Spleen (tissue), 11 donors: Measurements from ENCODE around the gene MORN2. TPM values are rescaled to one million over a fixed set of nuclear protein-coding genes. Genes with fewer than 3 reads are reported as not detected.

Source experiments
- DNase-seq: peaks from one replicate; pipeline ENCODE4 v3.0.0-alpha.2; 2020
- H3K27ac ChIP-seq, 8 donors: fragments of 200-600 bp; sonication (generic) in 7 of 8; 1 replicate in 4 of 8; 2 replicates in 4 of 8; pipeline versions ENCODE4 v1.5.0 to v1.8.0; 2016 to 2021; ENCODE audit warnings: inconsistent platforms in 4 of 8, mild to moderate bottlenecking in 4 of 8, moderate library complexity in 1 of 8
- H3K27me3 ChIP-seq, 7 donors: fragments of 200-600 bp; sonication (generic) in 6 of 7; replicated peaks in 1 of 7; 1 replicate in 4 of 7; 2 replicates in 3 of 7; pipeline versions ENCODE4 v1.5.0 to v1.8.0; 2016 to 2021; ENCODE audit warnings: inconsistent platforms in 3 of 7, mild to moderate bottlenecking in 1 of 7
- H3K36me3 ChIP-seq, 6 donors: fragments of 200-600 bp; sonication (generic) in 5 of 6; 1 replicate in 4 of 6; 2 replicates in 2 of 6; pipeline versions ENCODE4 v1.5.0 to v1.8.0; 2016 to 2021; ENCODE audit warnings: inconsistent platforms in 2 of 6
- H3K4me1 ChIP-seq, 6 donors: fragments of 200-600 bp; sonication (generic) in 5 of 6; 1 replicate in 3 of 6; 2 replicates in 3 of 6; pipeline versions ENCODE4 v1.5.0 to v1.8.0; 2016 to 2021; ENCODE audit warnings: inconsistent platforms in 3 of 6
- H3K4me3 ChIP-seq, 8 donors: fragments of 200-600 bp; sonication (generic) in 7 of 8; 1 replicate in 4 of 8; 2 replicates in 4 of 8; pipeline versions ENCODE4 v1.5.0 to v1.8.0; 2016 to 2021; ENCODE audit warnings: inconsistent platforms in 4 of 8, mild to moderate bottlenecking in 4 of 8, moderate library complexity in 2 of 8
- H3K9me3 ChIP-seq, 8 donors: fragments of 200-600 bp; sonication (generic) in 7 of 8; 1 replicate in 4 of 8; 2 replicates in 4 of 8; pipeline versions ENCODE4 v1.5.0 to v1.8.0; 2016 to 2021; ENCODE audit warnings: inconsistent platforms in 4 of 8
- POLR2A ChIP-seq, 3 donors: fragments of 450-650 bp; IDR thresholded peaks; one replicate each; pipeline ENCODE4 v1.5.1; 2017; ENCODE audit warnings: antibody characterized with exemption in 3 of 3, mild to moderate bottlenecking in 1 of 3
- POLR2AphosphoS5 ChIP-seq, 3 donors: sonication (generic); formaldehyde crosslinking; IDR thresholded peaks; one replicate each; pipeline ENCODE4 v1.5.1; 2017; ENCODE audit warnings: antibody characterized with exemption in 3 of 3
- WGBS, 5 donors: extraction: QIAGEN DNeasy Blood & Tissue Kit in 3 of 5; methylation state at CpG; one replicate each; pipeline versions ENCODE4 v1.1.5 to v1.1.7; 2013 to 2018; 5-methylcytosine and 5-hydroxymethylcytosine counted together
- intact Hi-C: fragments of 100-400 bp; cut with DNase I; formaldehyde crosslinking; loops from one replicate; pipeline ENCODE4 v1.15.0; 2023; ENCODE audit warnings: low total_unique reads
- polyA plus RNA-seq, 3 donors: library from polyadenylated mRNA; stranded (reverse); fragments of 200-250 nt; gene quantifications; one replicate each; pipeline ENCODE4 v1.2.1, GENCODE V29; 2013
- total RNA-seq, 7 donors: library from RNA; depleted of rRNA in 3 of 7; stranded (reverse); fragments of >200 nt in 3 of 7; fragmentation: NEBNext Ultra II Directional in 4 of 7; extraction: Animal tissue kit (Norgen Biotek cat#: 25700) in 4 of 7; gene quantifications; one replicate each; pipeline versions ENCODE4 v1.1.0 to v1.2.1, GENCODE V29; 2016 to 2021
- TF ChIP-seq, protein P1 (sequence below), 11 experiments: fragments of 200-600 bp in 7 of 11; fragments of 450-650 bp in 4 of 11; sonication (generic) in 4 of 11; IDR thresholded peaks in 8 of 11; conservative IDR thresholded peaks in 3 of 11; 1 replicate in 7 of 11; 2 replicates in 4 of 11; pipeline versions ENCODE4 v1.4.0 to v1.8.0; 2016 to 2021; ENCODE audit warnings: antibody characterized with exemption in 11 of 11, inconsistent platforms in 4 of 11, mild to moderate bottlenecking in 1 of 11
- donor health status: healthy with polysubstance abuse.
- donor health status: DM: no; HTN: no; CAD: no; lungs with moderate emphysema.
- donor health status: DM: no; HTN: no; CAD: no.
- donor health status: Bipolar disorder and iron deficiency.
- donor health status: healthy.
- donor health status: DM: no; HTN: no; CAD: no.
- donor health status: DM: yes; HTN: yes; CAD: no.

The MORN2 gene
- total and polyA plus RNA-seq, 10 donors = 2.4 to 12.2 (median 6.6) TPM

DNA sequence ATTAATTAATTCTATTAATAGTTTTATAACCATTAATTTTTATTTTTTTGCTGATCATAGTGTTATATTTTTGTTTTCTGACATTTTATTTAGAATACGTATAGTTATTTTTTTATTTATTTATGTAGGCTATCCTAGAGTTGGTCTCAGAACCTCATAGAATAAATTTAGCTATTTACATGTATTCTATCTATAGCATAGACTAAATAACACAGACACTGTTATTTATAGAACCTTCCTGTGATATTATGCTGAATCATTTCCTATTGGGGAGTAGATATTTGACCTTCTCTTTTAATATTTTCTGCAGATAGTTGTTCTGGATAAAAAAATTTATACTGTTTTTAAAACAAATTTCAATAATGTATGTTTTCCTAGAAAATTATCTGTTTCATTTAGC lies 34.1 kb downstream of the MORN2 start:
- TF ChIP-seq POLR2AphosphoS5 (IDR thresholded peaks at IDR 0.05) (no peak), POLR2A (IDR thresholded peaks at IDR 0.05) (no peak)
- TF ChIP-seq, protein P1, sequence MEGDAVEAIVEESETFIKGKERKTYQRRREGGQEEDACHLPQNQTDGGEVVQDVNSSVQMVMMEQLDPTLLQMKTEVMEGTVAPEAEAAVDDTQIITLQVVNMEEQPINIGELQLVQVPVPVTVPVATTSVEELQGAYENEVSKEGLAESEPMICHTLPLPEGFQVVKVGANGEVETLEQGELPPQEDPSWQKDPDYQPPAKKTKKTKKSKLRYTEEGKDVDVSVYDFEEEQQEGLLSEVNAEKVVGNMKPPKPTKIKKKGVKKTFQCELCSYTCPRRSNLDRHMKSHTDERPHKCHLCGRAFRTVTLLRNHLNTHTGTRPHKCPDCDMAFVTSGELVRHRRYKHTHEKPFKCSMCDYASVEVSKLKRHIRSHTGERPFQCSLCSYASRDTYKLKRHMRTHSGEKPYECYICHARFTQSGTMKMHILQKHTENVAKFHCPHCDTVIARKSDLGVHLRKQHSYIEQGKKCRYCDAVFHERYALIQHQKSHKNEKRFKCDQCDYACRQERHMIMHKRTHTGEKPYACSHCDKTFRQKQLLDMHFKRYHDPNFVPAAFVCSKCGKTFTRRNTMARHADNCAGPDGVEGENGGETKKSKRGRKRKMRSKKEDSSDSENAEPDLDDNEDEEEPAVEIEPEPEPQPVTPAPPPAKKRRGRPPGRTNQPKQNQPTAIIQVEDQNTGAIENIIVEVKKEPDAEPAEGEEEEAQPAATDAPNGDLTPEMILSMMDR (IDR thresholded peaks at IDR 0.05 in 8 of 11, conservative IDR thresholded peaks at IDR 0.05 in 3 of 11) = no peak
- Histone ChIP-seq H3K27me3 (no peaks in the 10 kb centered on the region), H3K4me3 (no peak overlapping the region), H3K36me3 (no peaks in the 10 kb centered on the region), H3K27ac (no peak overlapping the region), H3K9me3 (no peaks in the 10 kb centered on the region), H3K4me1 (no peaks in the 10 kb centered on the region)
- 81 to 100% (median 91%) methylated on average over 1 of the region's 1 CpG for WGBS, 5 donors
- DNase-seq = no peak
- intact Hi-C loops = no loop called here

DNA sequence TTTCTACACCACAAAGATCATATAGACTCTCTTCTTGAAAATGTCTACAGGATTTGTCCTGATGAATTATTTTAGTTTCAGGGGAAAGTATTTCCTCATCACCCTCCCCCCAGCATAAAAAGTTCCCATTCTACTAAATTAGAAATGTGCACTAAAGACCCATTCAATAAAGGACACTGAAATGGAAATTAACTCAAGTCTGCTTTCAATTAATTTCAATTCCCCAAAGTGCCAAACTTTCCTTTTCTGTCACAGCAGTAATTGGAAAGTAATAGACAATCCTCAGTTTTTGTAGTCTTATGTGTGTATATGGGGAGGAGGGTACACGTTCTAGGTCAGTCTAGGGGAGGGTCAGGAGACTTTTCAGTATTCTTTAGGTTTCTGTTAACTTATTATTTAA lies 35.4 kb downstream of the MORN2 start:
- TF ChIP-seq POLR2AphosphoS5 (IDR thresholded peaks at IDR 0.05) (no peak), POLR2A (IDR thresholded peaks at IDR 0.05) (no peak)
- TF ChIP-seq, protein P1 (IDR thresholded peaks at IDR 0.05 in 8 of 11, conservative IDR thresholded peaks at IDR 0.05 in 3 of 11) = no peak
- Histone ChIP-seq H3K4me3 (no peak overlapping the region), H3K4me1 (no peaks in the 10 kb centered on the region), H3K9me3 (no peaks in the 10 kb centered on the region), H3K36me3 (no peaks in the 10 kb centered on the region), H3K27me3 (no peaks in the 10 kb centered on the region), H3K27ac (no peak overlapping the region)
- intact Hi-C loops = no loop called here
- WGBS, 5 donors = 79 to 100% (median 94%) methylated on average over 1 of the region's 1 CpG
- DNase-seq = no peak

DNA sequence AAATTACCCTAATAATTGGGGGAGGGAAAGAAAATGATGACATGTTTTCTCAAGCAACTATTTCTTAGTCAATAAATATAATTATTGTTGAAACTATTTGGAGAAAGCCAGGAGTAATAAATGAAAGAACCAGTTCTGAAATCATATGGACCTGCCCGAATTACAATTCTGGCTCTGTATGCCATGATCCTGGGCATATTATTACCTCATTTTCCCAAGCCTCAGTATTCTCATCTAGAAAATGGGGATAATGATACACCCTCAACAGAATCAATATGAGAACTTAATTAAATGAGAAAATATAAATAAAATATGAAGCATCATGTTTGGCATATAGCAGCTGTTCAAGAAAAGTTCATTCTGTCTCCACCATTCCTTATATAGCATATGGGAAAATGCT lies 36.8 kb downstream of the MORN2 start:
- intact Hi-C loops = no loop called here
- Histone ChIP-seq H3K27me3 (no peaks in the 10 kb centered on the region), H3K9me3 (no peaks in the 10 kb centered on the region), H3K27ac (no peak overlapping the region), H3K4me1 (no peaks in the 10 kb centered on the region), H3K4me3 (no peak overlapping the region), H3K36me3 (no peaks in the 10 kb centered on the region)
- WGBS, 5 donors = 61 to 97% (median 64%) methylated on average over 1 of the region's 1 CpG
- no peak for DNase-seq
- TF ChIP-seq, protein P1 (IDR thresholded peaks at IDR 0.05 in 8 of 11, conservative IDR thresholded peaks at IDR 0.05 in 3 of 11) = no peak

DNA sequence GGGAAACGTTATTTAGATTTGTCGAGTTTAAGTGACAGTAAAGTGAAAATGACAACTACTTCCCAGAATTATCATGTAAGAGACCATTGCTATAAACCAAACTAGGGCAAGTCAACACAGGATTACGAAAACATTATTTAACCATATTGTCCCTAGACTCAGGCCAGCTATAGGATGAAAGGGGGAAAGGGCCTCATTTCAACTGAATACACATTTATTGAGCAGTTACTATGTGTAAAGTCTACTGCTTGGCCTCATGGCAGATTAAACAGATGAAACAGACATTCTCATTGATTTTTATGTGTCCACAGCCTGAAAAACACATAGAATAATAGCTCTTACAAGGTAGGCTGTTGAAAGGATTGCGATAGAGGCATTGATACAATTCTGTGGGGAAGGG lies 46.6 kb downstream of the MORN2 start:
- Histone ChIP-seq H3K27me3 (no peaks in the 10 kb centered on the region), H3K9me3 (no peaks in the 10 kb centered on the region), H3K36me3 (no peaks in the 10 kb centered on the region), H3K4me3 (no peak overlapping the region), H3K27ac (no peak overlapping the region), H3K4me1 (no peaks in the 10 kb centered on the region)
- no peak for DNase-seq
- no peak for TF ChIP-seq POLR2A (IDR thresholded peaks at IDR 0.05)
- TF ChIP-seq POLR2AphosphoS5 (IDR thresholded peaks at IDR 0.05) = no peak
- TF ChIP-seq, protein P1 (IDR thresholded peaks at IDR 0.05 in 8 of 11, conservative IDR thresholded peaks at IDR 0.05 in 3 of 11) = no peak
- intact Hi-C loops = no loop called here
- 90 to 97% (median 93%) methylated on average over 4 of the region's 4 CpGs for WGBS, 5 donors
